ENCODE data around the gene E2F6.

E2F6 gene

GRCh38 chr2:11498543-11499034 is 32.6 kb upstream of the E2F6 start:
- no peaks in the 10 kb centered on the region for H3K36me3 ChIP-seq
- no peak overlapping the region for H3K27ac ChIP-seq
- TF ChIP-seq, protein P1, sequence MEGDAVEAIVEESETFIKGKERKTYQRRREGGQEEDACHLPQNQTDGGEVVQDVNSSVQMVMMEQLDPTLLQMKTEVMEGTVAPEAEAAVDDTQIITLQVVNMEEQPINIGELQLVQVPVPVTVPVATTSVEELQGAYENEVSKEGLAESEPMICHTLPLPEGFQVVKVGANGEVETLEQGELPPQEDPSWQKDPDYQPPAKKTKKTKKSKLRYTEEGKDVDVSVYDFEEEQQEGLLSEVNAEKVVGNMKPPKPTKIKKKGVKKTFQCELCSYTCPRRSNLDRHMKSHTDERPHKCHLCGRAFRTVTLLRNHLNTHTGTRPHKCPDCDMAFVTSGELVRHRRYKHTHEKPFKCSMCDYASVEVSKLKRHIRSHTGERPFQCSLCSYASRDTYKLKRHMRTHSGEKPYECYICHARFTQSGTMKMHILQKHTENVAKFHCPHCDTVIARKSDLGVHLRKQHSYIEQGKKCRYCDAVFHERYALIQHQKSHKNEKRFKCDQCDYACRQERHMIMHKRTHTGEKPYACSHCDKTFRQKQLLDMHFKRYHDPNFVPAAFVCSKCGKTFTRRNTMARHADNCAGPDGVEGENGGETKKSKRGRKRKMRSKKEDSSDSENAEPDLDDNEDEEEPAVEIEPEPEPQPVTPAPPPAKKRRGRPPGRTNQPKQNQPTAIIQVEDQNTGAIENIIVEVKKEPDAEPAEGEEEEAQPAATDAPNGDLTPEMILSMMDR (IDR thresholded peaks at IDR 0.05; ENCODE audit: low read depth, low read length), result no peak
- DNase-seq, result no peak
- no peaks in the 10 kb centered on the region for H3K9me3 ChIP-seq (ENCODE audit: severe bottlenecking)
- no peak overlapping the region for H3K4me3 ChIP-seq (ENCODE audit: low read depth, low read length)
- no peaks in the 10 kb centered on the region for H3K27me3 ChIP-seq (ENCODE audit: insufficient read depth, low read depth, severe bottlenecking)

- Histone ChIP-seq H3K36me3 (no peaks in the 10 kb centered on the region), H3K9me3 (ENCODE audit: severe bottlenecking) (no peaks in the 10 kb centered on the region), H3K27me3 (ENCODE audit: insufficient read depth, low read depth, severe bottlenecking) (no peaks in the 10 kb centered on the region), H3K4me3 (ENCODE audit: low read depth, low read length) (peak overlapping the region; percentile 35), H3K27ac (peak overlapping the region; percentile 24)
- DNase-seq, result peak; percentile 84
- TF ChIP-seq, protein P1 (IDR thresholded peaks at IDR 0.05; ENCODE audit: low read depth, low read length), result no peak
These were observed 30.1 kb upstream of the E2F6 start for GRCh38 chr2:11495844-11496681.

GRCh38 chr2:11494310-11494709 is 28.3 kb upstream of the E2F6 start:
- Histone ChIP-seq H3K27ac (no peak overlapping the region), H3K4me3 (ENCODE audit: low read depth, low read length) (no peak overlapping the region), H3K36me3 (no peaks in the 10 kb centered on the region), H3K9me3 (ENCODE audit: severe bottlenecking) (peaks cover 5% of the 10 kb centered on the region), H3K27me3 (ENCODE audit: insufficient read depth, low read depth, severe bottlenecking) (no peaks in the 10 kb centered on the region)
- TF ChIP-seq, protein P1 (IDR thresholded peaks at IDR 0.05; ENCODE audit: low read depth, low read length), result no peak
- DNase-seq, result no peak

- TF ChIP-seq, protein P1 (IDR thresholded peaks at IDR 0.05; ENCODE audit: low read depth, low read length), result no peak
- H3K27ac ChIP-seq, result no peak overlapping the region
- no peaks in the 10 kb centered on the region for H3K27me3 ChIP-seq (ENCODE audit: insufficient read depth, low read depth, severe bottlenecking)
- no peak for DNase-seq
- peaks cover 5% of the 10 kb centered on the region for H3K9me3 ChIP-seq (ENCODE audit: severe bottlenecking)
- no peak overlapping the region for H3K4me3 ChIP-seq (ENCODE audit: low read depth, low read length)
- no peaks in the 10 kb centered on the region for H3K36me3 ChIP-seq
These were observed 27.3 kb upstream of the E2F6 start for GRCh38 chr2:11493282-11493681.

GRCh38 chr2:11492720-11493119 is 26.8 kb upstream of the E2F6 start:
- DNase-seq, result no peak
- H3K27ac ChIP-seq, result no peak overlapping the region
- H3K36me3 ChIP-seq, result no peaks in the 10 kb centered on the region
- TF ChIP-seq, protein P1 (IDR thresholded peaks at IDR 0.05; ENCODE audit: low read depth, low read length), result no peak
- H3K9me3 ChIP-seq (ENCODE audit: severe bottlenecking), result peaks cover 5% of the 10 kb centered on the region
- H3K4me3 ChIP-seq (ENCODE audit: low read depth, low read length), result no peak overlapping the region
- H3K27me3 ChIP-seq (ENCODE audit: insufficient read depth, low read depth, severe bottlenecking), result no peaks in the 10 kb centered on the region

All from WERI-Rb-1 (cell line).